GM06990 (cell line): ENCODE results near the gene FAM81A.

Experiments
- DNase-seq: peaks from one replicate; pipeline ENCODE4 v3.0.0-alpha.2; 2011; ENCODE audit not compliant: insufficient read length; ENCODE audit errors: extremely low read depth
- H3K27me3 ChIP-seq: replicated peaks from 2 replicates; pipeline ENCODE4 v1.6.0; 2011; ENCODE audit warnings: low read length; ENCODE audit not compliant: control insufficient read depth, insufficient read depth
- H3K36me3 ChIP-seq: 2 replicates; pipeline ENCODE4 v1.5.1; 2011; ENCODE audit warnings: low read length; ENCODE audit not compliant: control insufficient read depth, insufficient read depth
- H3K4me3 ChIP-seq: replicated peaks from 2 replicates; pipeline ENCODE4 v1.5.1; 2011; ENCODE audit warnings: low read depth, mild to moderate bottlenecking, control low read depth, low read length
- CTCF ChIP-seq: IDR thresholded peaks from 2 replicates; pipeline ENCODE4 v1.5.1; 2011; ENCODE audit warnings: low read length, control low read depth, mild to moderate bottlenecking, inconsistent platforms; ENCODE audit not compliant: insufficient read depth, poor library complexity, severe bottlenecking

Gene FAM81A

GRCh38 chr15:59545573-59545972, 107.6 kb downstream of the FAM81A start:
- Histone ChIP-seq H3K27me3 (no peaks in the 10 kb centered on the region), H3K36me3 (no peaks in the 10 kb centered on the region), H3K4me3 (no peak overlapping the region)
- no peak for DNase-seq
- no peak for TF ChIP-seq CTCF

- Histone ChIP-seq H3K4me3 (no peak overlapping the region), H3K27me3 (no peaks in the 10 kb centered on the region), H3K36me3 (no peaks in the 10 kb centered on the region)
- no peak for TF ChIP-seq CTCF
- DNase-seq, result no peak
Measured at GRCh38 chr15:59548501-59549226, 110.7 kb downstream of the FAM81A start.

- H3K36me3 ChIP-seq, result no peaks in the 10 kb centered on the region
- no peak overlapping the region for H3K4me3 ChIP-seq
- no peak for DNase-seq
- no peaks in the 10 kb centered on the region for H3K27me3 ChIP-seq
- TF ChIP-seq CTCF, result no peak
Measured at GRCh38 chr15:59549301-59550185, 111.6 kb downstream of the FAM81A start.

- no peak overlapping the region for H3K4me3 ChIP-seq
- no peak for DNase-seq
- no peak for TF ChIP-seq CTCF
- no peaks in the 10 kb centered on the region for H3K36me3 ChIP-seq
- no peaks in the 10 kb centered on the region for H3K27me3 ChIP-seq
Measured at GRCh38 chr15:59550530-59550929, 112.5 kb downstream of the FAM81A start.

- DNase-seq, result no peak
- H3K4me3 ChIP-seq, result no peak overlapping the region
Measured at GRCh38 chr15:59550956-59551355, 113.0 kb downstream of the FAM81A start.

More at GRCh38 chr15:59550956-59551355, 113.0 kb downstream of the FAM81A start:
- H3K36me3 ChIP-seq, result no peaks in the 10 kb centered on the region
- TF ChIP-seq CTCF, result no peak
- no peaks in the 10 kb centered on the region for H3K27me3 ChIP-seq
